ENCODE measurements around the gene GDF2. TPM values are rescaled to one million over a fixed set of nuclear protein-coding genes. Genes with fewer than 3 reads are reported as not detected.

The GDF2 gene
- total RNA-seq, 1 donor from 2014 or later = not detected

- peaks cover 7% of the 10 kb centered on the region for H3K9me3 Mint-ChIP-seq (ENCODE audit: unreplicated experiment)
- no peak overlapping the region for H3K4me3 Mint-ChIP-seq (ENCODE audit: unreplicated experiment)
- no peak for DNase-seq
- H3K4me1 Mint-ChIP-seq (ENCODE audit: low read depth, unreplicated experiment) = peaks cover 8% of the 10 kb centered on the region
- H3K36me3 Mint-ChIP-seq (ENCODE audit: unreplicated experiment) = no peaks in the 10 kb centered on the region
- no peak overlapping the region for H3K27ac Mint-ChIP-seq (ENCODE audit: unreplicated experiment)
- no peak for TF ChIP-seq CTCF (IDR thresholded peaks at IDR 0.05; ENCODE audit: partially characterized antibody, unreplicated experiment)
- peaks cover 6% of the 10 kb centered on the region for H3K27me3 Mint-ChIP-seq (ENCODE audit: unreplicated experiment)
Measured at GRCh38 chr10:47350671-47351640, 28.7 kb downstream of the GDF2 start.

- Mint-ChIP-seq H3K36me3 (ENCODE audit: unreplicated experiment) (no peaks in the 10 kb centered on the region), H3K4me3 (ENCODE audit: unreplicated experiment) (no peak overlapping the region), H3K27me3 (ENCODE audit: unreplicated experiment) (peaks cover 6% of the 10 kb centered on the region), H3K27ac (ENCODE audit: unreplicated experiment) (no peak overlapping the region), H3K9me3 (ENCODE audit: unreplicated experiment) (peaks cover 3% of the 10 kb centered on the region), H3K4me1 (ENCODE audit: low read depth, unreplicated experiment) (peaks cover 2% of the 10 kb centered on the region)
- no peak for DNase-seq
- no peak for TF ChIP-seq CTCF (IDR thresholded peaks at IDR 0.05; ENCODE audit: partially characterized antibody, unreplicated experiment)
Measured at GRCh38 chr10:47351899-47352815, 29.9 kb downstream of the GDF2 start.

- H3K27ac Mint-ChIP-seq (ENCODE audit: unreplicated experiment) = no peak overlapping the region
- no peak for DNase-seq
- peaks cover 3% of the 10 kb centered on the region for H3K9me3 Mint-ChIP-seq (ENCODE audit: unreplicated experiment)
- no peaks in the 10 kb centered on the region for H3K4me1 Mint-ChIP-seq (ENCODE audit: low read depth, unreplicated experiment)
- no peak overlapping the region for H3K4me3 Mint-ChIP-seq (ENCODE audit: unreplicated experiment)
- TF ChIP-seq CTCF (IDR thresholded peaks at IDR 0.05; ENCODE audit: partially characterized antibody, unreplicated experiment) = no peak
- peaks cover 1% of the 10 kb centered on the region for H3K27me3 Mint-ChIP-seq (ENCODE audit: unreplicated experiment)
- H3K36me3 Mint-ChIP-seq (ENCODE audit: unreplicated experiment) = no peaks in the 10 kb centered on the region
Measured at GRCh38 chr10:47353351-47353750, 31.1 kb downstream of the GDF2 start.

- Mint-ChIP-seq H3K4me3 (ENCODE audit: unreplicated experiment) (no peak overlapping the region), H3K27ac (ENCODE audit: unreplicated experiment) (no peak overlapping the region), H3K36me3 (ENCODE audit: unreplicated experiment) (no peaks in the 10 kb centered on the region), H3K27me3 (ENCODE audit: unreplicated experiment) (no peaks in the 10 kb centered on the region), H3K9me3 (ENCODE audit: unreplicated experiment) (peaks cover 3% of the 10 kb centered on the region), H3K4me1 (ENCODE audit: low read depth, unreplicated experiment) (no peaks in the 10 kb centered on the region)
- DNase-seq = no peak
- TF ChIP-seq CTCF (IDR thresholded peaks at IDR 0.05; ENCODE audit: partially characterized antibody, unreplicated experiment) = no peak
Measured at GRCh38 chr10:47354165-47354564, 31.9 kb downstream of the GDF2 start.

All from glutamatergic neuron (in vitro differentiated cells).